K562 (cell line): ENCODE results near the gene TRIM26. TPM values are rescaled to one million over a fixed set of nuclear protein-coding genes. Genes with fewer than 3 reads are reported as not detected.

Experiments used
- ATAC-seq: fragments of 200-7000 bp; cut with Tn5 transposase; 3 replicates; pipeline ENCODE4 v1.9.1; 2020; ENCODE audit warnings: moderate library complexity
- BruUV-seq: library from RNA; stranded (reverse); fragments of 400-500 nt; replicated peaks from 2 replicates; lab custom pipeline; 2021; lab: Mats Ljungman, UMichigan
- CTCF ChIA-PET: fragments of 300-600 bp; formaldehyde crosslinking; extraction: SDS; loops from one replicate; lab custom pipeline; 2021; ENCODE audit warnings: low intra/inter-chr PET ratio; lab: Yijun Ruan, JAX
- POLR2A ChIA-PET: fragments of 300-600, 350-650 bp; sonication (Branson Sonifier 250); formaldehyde crosslinking; extraction: SDS; loops from one replicate; lab custom pipeline; 2021; ENCODE audit warnings: antibody characterized with exemption, inconsistent platforms; lab: Yijun Ruan, JAX
- DNase-seq, 4 experiments: peaks; one replicate each; pipeline versions ENCODE4 v3.0.0 to v3.0.0-alpha.2; 2011 to 2018; ENCODE audit warnings: low spot score in 3 of 4, mixed read lengths in 3 of 4; ENCODE audit errors: extremely low read depth in 1 of 4
- FAIRE-seq: peaks from 2 replicates; lab custom pipeline; 2011; peaks lifted over from hg19 to GRCh38; lab: Jason Lieb, UNC
- H2AFZ ChIP-seq: 2 replicates; pipeline ENCODE4 v1.6.0; 2011; ENCODE audit warnings: low read depth, low read length, control low read depth, inconsistent platforms
- H3K27ac ChIP-seq: fragments of 200-600 bp; 3 replicates; pipeline ENCODE4 v1.8.0; 2011; ENCODE audit warnings: low read depth, mild to moderate bottlenecking, control low read depth, inconsistent platforms, low read length, moderate library complexity, mixed read lengths; ENCODE audit errors: extremely low read depth
- H3K27me3 ChIP-seq, 2 experiments: fragments of 300-600 bp in 1 of 2; 2 replicates in 1 of 2; 3 replicates in 1 of 2; pipeline versions ENCODE4 v1.6.0 to v1.8.0; 2011; ENCODE audit warnings: inconsistent platforms in 2 of 2, low read length in 2 of 2, mild to moderate bottlenecking in 1 of 2, mixed read lengths in 1 of 2, moderate library complexity in 1 of 2; ENCODE audit not compliant: control insufficient read depth in 2 of 2, insufficient read depth in 2 of 2
- H3K36me3 ChIP-seq: fragments of 300-600 bp; 3 replicates; pipeline ENCODE4 v1.8.0; 2011; ENCODE audit warnings: mild to moderate bottlenecking, low read length, inconsistent platforms; ENCODE audit not compliant: control insufficient read depth, insufficient read depth
- H3K4me1 ChIP-seq, 2 experiments: fragments of 200-600 bp in 1 of 2; replicated peaks in 1 of 2; 2 replicates in 1 of 2; 3 replicates in 1 of 2; pipeline versions ENCODE4 v1.5.1 to v1.8.0; 2011; ENCODE audit warnings: inconsistent platforms in 2 of 2, low read length in 2 of 2, mild to moderate bottlenecking in 1 of 2, mixed read lengths in 1 of 2, moderate library complexity in 1 of 2; ENCODE audit not compliant: control insufficient read depth in 2 of 2, insufficient read depth in 2 of 2
- H3K4me2 ChIP-seq: 2 replicates; pipeline ENCODE4 v1.6.1; 2011; ENCODE audit warnings: low read length, control low read depth, inconsistent platforms, mixed read lengths; ENCODE audit not compliant: insufficient read depth
- H3K4me3 ChIP-seq: fragments of 200-600 bp; sonication (generic), shearing (Covaris generic); 2 replicates; pipeline ENCODE4 v1.5.1; 2016; ENCODE audit warnings: control low read depth, inconsistent platforms
- H3K79me2 ChIP-seq: fragments of 200-600 bp; 3 replicates; pipeline ENCODE4 v1.8.0; 2011; ENCODE audit warnings: low read length, inconsistent platforms; ENCODE audit not compliant: control insufficient read depth, insufficient read depth
- H3K9ac ChIP-seq, 2 experiments: 2 replicates each; pipeline versions ENCODE4 v1.6.0 to v1.6.1; 2011; ENCODE audit warnings: low read depth in 2 of 2, low read length in 2 of 2, control low read depth in 1 of 2, inconsistent platforms in 1 of 2, mild to moderate bottlenecking in 1 of 2, mixed read lengths in 1 of 2; ENCODE audit not compliant: insufficient read depth in 1 of 2
- H3K9me1 ChIP-seq: one replicate; pipeline ENCODE4 v1.6.0; 2011; ENCODE audit warnings: inconsistent platforms, mild to moderate bottlenecking, low read length, moderate library complexity; ENCODE audit not compliant: control insufficient read depth, insufficient read depth
- H3K9me3 ChIP-seq: replicated peaks from 2 replicates; pipeline ENCODE4 v1.5.1; 2011; ENCODE audit warnings: low read depth, low read length, inconsistent platforms; ENCODE audit not compliant: control insufficient read depth, insufficient read depth
- H4K20me1 ChIP-seq: replicated peaks from 2 replicates; pipeline ENCODE4 v1.6.1; 2011; ENCODE audit warnings: low read length, inconsistent platforms, mixed read lengths; ENCODE audit not compliant: control insufficient read depth, insufficient read depth
- BHLHE40 ChIP-seq: IDR thresholded peaks from 2 replicates; pipeline ENCODE4 v1.6.1; 2011; ENCODE audit warnings: low read length, improper control_type of control experiment
- CTBP1 ChIP-seq: fragments of 450-650 bp; IDR thresholded peaks from 2 replicates; pipeline ENCODE4 v1.6.1; 2016; ENCODE audit warnings: borderline replicate concordance
- FOXM1 ChIP-seq, 2 experiments: fragments of 450-650 bp in 1 of 2; sonication (generic) in 1 of 2; formaldehyde crosslinking in 1 of 2; IDR thresholded peaks; 2 replicates each; pipeline versions ENCODE4 v1.6.1 to v1.9.0; 2017 to 2022; ENCODE audit warnings: low read depth in 2 of 2, mild to moderate bottlenecking in 2 of 2, missing genetic modification reagents in 1 of 2, moderate library complexity in 1 of 2
- HNRNPUL1 ChIP-seq: fragments of 200-400 bp; formaldehyde crosslinking; IDR thresholded peaks from 2 replicates; pipeline ENCODE4 v1.6.1; 2017; ENCODE audit warnings: low read length
- KHSRP ChIP-seq: fragments of 450-650 bp; IDR thresholded peaks from 2 replicates; pipeline ENCODE4 v1.6.1; 2017
- TRIM28 ChIP-seq: fragments of 450-650 bp; IDR thresholded peaks from 2 replicates; pipeline ENCODE4 v1.6.1; 2017
- ZZZ3 ChIP-seq: fragments of 450-650 bp; IDR thresholded peaks from 2 replicates; pipeline ENCODE4 v1.6.1; 2016; ENCODE audit warnings: antibody characterized with exemption, mild to moderate bottlenecking, moderate library complexity
- WGBS: fragments of 100-300 bp; shearing (Covaris generic); methylation state at CpG from one replicate; pipeline ENCODE4 v1.1.6; 2016; ENCODE audit warnings: low coverage, mixed read lengths; ENCODE audit not compliant: insufficient coverage; ENCODE audit errors: missing lambda C conversion rate; 5-methylcytosine and 5-hydroxymethylcytosine counted together
- in situ Hi-C: fragments of 300-500 bp; cut with MboI; formaldehyde crosslinking; loops from 4 replicates; pipeline ENCODE4 v1.15.0; 2018; ENCODE audit warnings: inconsistent platforms, mixed read lengths
- intact Hi-C: fragments of 100-400 bp; cut with micrococcal nuclease; formaldehyde crosslinking; loops from 2 replicates; pipeline ENCODE4 v1.14.2; 2022
- polyA plus RNA-seq, 8 experiments: library from polyadenylated mRNA; depleted of rRNA in 4 of 8; stranded (reverse) in 5 of 8; unstranded in 3 of 8; fragments of >200 nt; fragmentation: Nextera tagmentation in 2 of 8; fragmentation: Illumina TruSeq in 1 of 8; extraction: Ambion mirVana in 2 of 8; extraction: Trizol in 1 of 8; gene quantifications; 2 replicates each; pipeline versions ENCODE4 v1.2.1 to v1.2.3, GENCODE V29; 2011 to 2014; ENCODE audit warnings: inconsistent platforms in 1 of 8, missing spikeins in 1 of 8
- total RNA-seq, 7 experiments: library from RNA; depleted of rRNA in 6 of 7; stranded (reverse); fragments of >200 nt in 6 of 7; fragmentation: Illumina TruSeq in 2 of 7; extraction: Trizol in 2 of 7; gene quantifications; 2 replicates each; pipeline versions ENCODE4 v1.2.1 to v1.2.3, GENCODE V29; 2011 to 2021; ENCODE audit warnings: low replicate concordance in 1 of 7
- TF ChIP-seq, protein P1 (sequence below): fragments of 250-450 bp; sonication (Bioruptor Pico); IDR thresholded peaks from 2 replicates; pipeline ENCODE4 v1.8.0; 2022; ENCODE audit warnings: inconsistent platforms, mild to moderate bottlenecking, moderate library complexity, borderline replicate concordance

TRIM26 gene
- total and polyA plus RNA-seq, 9 of the 15 experiments (the other 6 are each of a cell fraction or from before 2014, with no cell fraction given), result 0.80 to 5.0 (median 2.8) TPM

DNA sequence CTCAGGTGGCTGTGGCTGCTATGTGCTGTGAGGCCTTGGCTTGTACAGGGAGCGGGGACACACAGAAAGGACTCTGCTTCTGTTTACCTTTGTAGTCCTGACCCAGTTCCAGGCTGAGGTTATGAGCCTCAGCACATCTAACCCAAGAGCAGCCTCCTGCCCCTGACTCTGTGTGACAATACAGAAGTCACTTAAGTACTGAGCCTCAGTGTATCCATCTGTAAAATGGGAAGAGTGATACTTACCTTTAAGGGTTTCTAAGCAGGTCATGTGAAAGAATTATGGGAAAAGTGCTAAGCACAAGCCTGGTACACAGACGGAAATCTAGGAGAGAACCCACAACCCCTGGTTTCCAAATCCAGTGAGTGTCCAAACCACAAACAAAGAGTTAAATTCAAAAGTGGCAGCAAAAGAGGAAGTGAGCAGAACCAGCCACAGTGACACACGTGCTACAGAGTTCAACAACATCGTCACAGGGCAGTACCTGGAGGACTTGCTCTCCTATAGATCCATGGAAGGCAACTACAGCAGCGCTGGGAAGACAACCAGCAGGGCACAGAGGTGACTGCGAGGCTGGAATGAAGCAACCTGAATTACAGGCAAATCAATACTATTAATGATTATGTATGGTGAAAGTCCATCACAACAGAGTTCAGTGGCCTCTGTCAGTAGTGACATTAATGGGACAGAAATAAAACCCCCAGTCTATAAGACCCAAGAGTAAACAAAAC, 12.5 kb downstream of the TRIM26 start (continued):
- TF ChIP-seq BHLHE40, result peak; percentile 61; the same call in 1 of the 2 replicates

DNA sequence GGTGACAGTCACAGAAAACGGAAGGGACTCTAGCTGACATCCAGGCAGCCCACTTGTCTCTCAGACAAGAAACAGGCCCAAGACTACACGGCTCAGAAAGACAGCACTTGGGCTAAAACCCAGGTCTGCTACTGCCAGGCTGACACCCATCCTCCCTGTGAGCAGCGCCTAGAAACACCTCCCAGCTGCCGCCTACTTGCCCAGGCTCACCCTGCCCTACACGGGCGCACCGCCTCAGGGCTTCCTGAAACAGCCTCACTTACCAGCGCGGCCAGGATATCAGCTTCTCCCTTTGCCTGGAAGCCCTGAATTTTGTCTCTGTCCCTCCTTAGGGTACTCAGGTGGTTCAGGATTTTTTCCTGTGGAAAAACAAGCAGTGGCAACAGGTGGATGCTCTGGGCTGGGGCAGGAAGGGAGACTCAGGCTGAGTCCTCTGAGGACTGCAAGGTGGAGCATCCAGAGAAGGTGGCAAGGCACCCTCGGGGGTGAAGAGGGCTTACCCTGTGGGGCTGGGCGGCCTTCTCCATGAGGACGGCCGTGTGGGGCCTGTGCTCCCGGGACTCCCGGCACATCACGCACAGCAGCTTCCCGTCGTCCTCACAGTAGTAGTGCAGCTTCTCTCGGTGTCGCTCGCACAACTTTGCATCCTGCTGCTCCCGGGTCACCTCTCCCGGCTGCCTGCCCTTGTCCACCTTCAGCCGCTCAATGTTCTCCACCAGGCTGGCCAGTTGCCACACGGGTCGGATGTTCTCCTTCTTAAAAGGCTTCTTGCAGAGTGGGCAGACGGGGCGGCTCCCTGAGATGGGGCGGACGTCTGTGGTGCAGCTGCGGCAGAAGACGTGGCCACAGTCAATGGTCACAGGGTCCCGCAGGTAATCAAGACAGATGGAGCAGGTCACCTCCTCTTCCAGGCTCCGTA, 14.8 kb downstream of the TRIM26 start:
- peaks cover 0 to 10% of the 10 kb centered on the region in 2 experiments; a peak in 2 of 5 replicates for H3K4me1 ChIP-seq
- H3K79me2 ChIP-seq, result no peaks in the 10 kb centered on the region
- H3K4me2 ChIP-seq, result no peak overlapping the region
- 16% methylated on average over 31 of the region's 34 CpGs for WGBS
- H3K4me3 ChIP-seq, result no peak overlapping the region
- intact Hi-C loops (no loop called here), in situ Hi-C loops (no loop called here)
- no peaks in the 10 kb centered on the region for H3K36me3 ChIP-seq
- ChIA-PET CTCF (interaction anchor here (0.6 kb wide), 1 partner anchor 969 kb away, joined by 3 read pairs; no protein-coding TSS in a partner anchor), POLR2A (interaction anchor here (0.6 kb wide), 1 partner anchor 1112 kb away, joined by 3 read pairs; no protein-coding TSS in a partner anchor)
- BruUV-seq, result no TSS peak
- 0 out of 4 replicates have a peak overlapping the region, but pooled peaks of 1 of the 2 experiments have one; percentile 21 for H3K9ac ChIP-seq
- H4K20me1 ChIP-seq, result no peaks in the 10 kb centered on the region; the same call in 1 of the 2 replicates
- no peaks in the 10 kb centered on the region for H3K9me1 ChIP-seq
- DNase-seq, result no peak
- no peaks in the 10 kb centered on the region for H3K9me3 ChIP-seq
- no peak for FAIRE-seq
- H3K27ac ChIP-seq, result no peak overlapping the region
- H2AFZ ChIP-seq, result no peak overlapping the region
- no peak for TF ChIP-seq CTBP1
- no peak for TF ChIP-seq ZZZ3
- TF ChIP-seq FOXM1 (IDR thresholded peaks at IDR 0.05; ENCODE audit: low read depth), result no peak
- TF ChIP-seq FOXM1 (CRISPR knock-in tag; IDR thresholded peaks at IDR 0.05; ENCODE audit: low read depth), result no peak
- TF ChIP-seq HNRNPUL1, result no peak
- TF ChIP-seq TRIM28, result no peak
- TF ChIP-seq KHSRP, result no peak
- TF ChIP-seq, protein P1, sequence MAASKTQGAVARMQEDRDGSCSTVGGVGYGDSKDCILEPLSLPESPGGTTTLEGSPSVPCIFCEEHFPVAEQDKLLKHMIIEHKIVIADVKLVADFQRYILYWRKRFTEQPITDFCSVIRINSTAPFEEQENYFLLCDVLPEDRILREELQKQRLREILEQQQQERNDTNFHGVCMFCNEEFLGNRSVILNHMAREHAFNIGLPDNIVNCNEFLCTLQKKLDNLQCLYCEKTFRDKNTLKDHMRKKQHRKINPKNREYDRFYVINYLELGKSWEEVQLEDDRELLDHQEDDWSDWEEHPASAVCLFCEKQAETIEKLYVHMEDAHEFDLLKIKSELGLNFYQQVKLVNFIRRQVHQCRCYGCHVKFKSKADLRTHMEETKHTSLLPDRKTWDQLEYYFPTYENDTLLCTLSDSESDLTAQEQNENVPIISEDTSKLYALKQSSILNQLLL (CRISPR knock-in tag), result no peak
- ATAC-seq, result no peak; the same call in 1 of the 3 replicates
- H3K27me3 ChIP-seq, result peaks cover 27 to 51% of the 10 kb centered on the region in 2 experiments
